HEK293 (cell line): ENCODE measurements around the gene OR1K1.
A peak's percentile ranks its signal among the peaks of the same experiment; 100 is the strongest.

Source experiments
- CTCF ChIA-PET: fragments of 350-600 bp; formaldehyde crosslinking; extraction: SDS; loops from one replicate; lab custom pipeline; 2021; ENCODE audit warnings: antibody characterized with exemption; lab: Yijun Ruan, JAX
- POLR2A ChIA-PET: fragments of 300-600 bp; formaldehyde crosslinking; extraction: SDS; loops from one replicate; lab custom pipeline; 2020; ENCODE audit warnings: antibody characterized with exemption, inconsistent platforms; lab: Yijun Ruan, JAX
- H3K27ac ChIP-seq: fragments of 200-500 bp; sonication (Bioruptor generic); 2 replicates; pipeline ENCODE4 v1.5.1; 2014; ENCODE audit warnings: low read depth, low read length, control low read depth, inconsistent platforms; ENCODE audit errors: extremely low read depth
- H3K36me3 ChIP-seq, 2 experiments: fragments of 200-500 bp in 1 of 2; sonication (Bioruptor generic) in 1 of 2; 1 replicate in 1 of 2; 2 replicates in 1 of 2; pipeline ENCODE4 v1.5.1; 2014 to 2017; ENCODE audit warnings: inconsistent platforms in 2 of 2, low read length in 2 of 2; ENCODE audit not compliant: control insufficient read depth in 2 of 2, insufficient read depth in 1 of 2
- H3K4me1 ChIP-seq: fragments of 200-500 bp; sonication (Bioruptor generic); 2 replicates; pipeline ENCODE4 v1.5.1; 2014; ENCODE audit warnings: mild to moderate bottlenecking, low read length, inconsistent platforms; ENCODE audit not compliant: control insufficient read depth, insufficient read depth
- H3K4me3 ChIP-seq: 2 replicates; pipeline ENCODE4 v1.5.1; 2011; ENCODE audit warnings: low read depth, mild to moderate bottlenecking, control low read depth, low read length, moderate library complexity
- H3K9me3 ChIP-seq: fragments of 200-500 bp; sonication (Bioruptor generic); 2 replicates; pipeline ENCODE4 v1.5.1; 2014; ENCODE audit warnings: low read depth, low read length, inconsistent platforms; ENCODE audit not compliant: control insufficient read depth, insufficient read depth
- PRDM10 ChIP-seq: fragments of 450-650 bp; formaldehyde crosslinking; IDR thresholded peaks from 2 replicates; pipeline ENCODE4 v1.5.1; 2016; ENCODE audit warnings: missing biosample characterization, missing genetic modification characterization
- PRDM2 ChIP-seq: fragments of 450-650 bp; formaldehyde crosslinking; IDR thresholded peaks from 2 replicates; pipeline ENCODE4 v1.5.1; 2016; ENCODE audit warnings: missing biosample characterization, missing genetic modification characterization, borderline replicate concordance
- ZBTB17 ChIP-seq: fragments of 450-650 bp; formaldehyde crosslinking; IDR thresholded peaks from 2 replicates; pipeline ENCODE4 v1.5.1; 2016; ENCODE audit warnings: missing biosample characterization, missing genetic modification characterization
- ZFP3 ChIP-seq: fragments of 450-650 bp; formaldehyde crosslinking; IDR thresholded peaks from 2 replicates; pipeline ENCODE4 v1.5.1; 2016; ENCODE audit warnings: low read depth, missing biosample characterization, missing genetic modification characterization
- ZNF133 ChIP-seq: fragments of 450-650 bp; formaldehyde crosslinking; IDR thresholded peaks from 2 replicates; pipeline ENCODE4 v1.5.1; 2016; ENCODE audit warnings: missing biosample characterization, missing genetic modification characterization
- ZNF202 ChIP-seq: fragments of 450-650 bp; formaldehyde crosslinking; IDR thresholded peaks from 2 replicates; pipeline ENCODE4 v1.5.1; 2016; ENCODE audit warnings: missing biosample characterization, missing genetic modification characterization, borderline replicate concordance
- ZNF24 ChIP-seq: fragments of 450-650 bp; formaldehyde crosslinking; IDR thresholded peaks from 2 replicates; pipeline ENCODE4 v1.5.1; 2016; ENCODE audit warnings: missing biosample characterization, missing genetic modification characterization
- ZNF280C ChIP-seq: fragments of 450-650 bp; formaldehyde crosslinking; IDR thresholded peaks from 2 replicates; pipeline ENCODE4 v1.5.1; 2016; ENCODE audit warnings: missing biosample characterization, missing genetic modification characterization
- ZNF341 ChIP-seq: fragments of 450-650 bp; formaldehyde crosslinking; IDR thresholded peaks from 2 replicates; pipeline ENCODE4; 2016; ENCODE audit warnings: low read depth, missing biosample characterization, missing genetic modification characterization
- ZNF473 ChIP-seq: fragments of 450-650 bp; formaldehyde crosslinking; IDR thresholded peaks from 2 replicates; pipeline ENCODE4 v1.5.1; 2017; ENCODE audit warnings: missing biosample characterization, missing genetic modification characterization
- ZNF48 ChIP-seq: fragments of 450-650 bp; formaldehyde crosslinking; IDR thresholded peaks from 2 replicates; pipeline ENCODE4 v1.5.1; 2016; ENCODE audit warnings: missing biosample characterization, missing genetic modification characterization
- ZNF514 ChIP-seq: fragments of 450-650 bp; formaldehyde crosslinking; IDR thresholded peaks from 2 replicates; pipeline ENCODE4 v1.5.1; 2016; ENCODE audit warnings: missing biosample characterization, missing genetic modification characterization
- ZNF645 ChIP-seq: fragments of 450-650 bp; formaldehyde crosslinking; IDR thresholded peaks from 2 replicates; pipeline ENCODE4; 2016; ENCODE audit warnings: missing biosample characterization, missing genetic modification characterization

Gene OR1K1

GRCh38 chr9:122841501-122841900 lies 41.6 kb downstream of the OR1K1 start (continued):
- TF ChIP-seq PRDM2 (tag by site-specific recombination) (no peak), ZNF514 (no peak), ZNF48 (no peak)
- TF ChIP-seq, all 188 proteins: peak for 0

GRCh38 chr9:122844137-122844536 lies 44.2 kb downstream of the OR1K1 start:
- H3K36me3 ChIP-seq, result peaks cover 0 to 42% of the 10 kb centered on the region in 2 experiments; a peak in 1 of 3 replicates
- POLR2A ChIA-PET, result interaction anchor here (1.3 kb wide), 1 partner anchor 16 kb away, joined by 3 read pairs; the partner anchor contains the start of gene PDCL
- CTCF ChIA-PET, result interaction anchor here (2.1 kb wide), 1 partner anchor 9 kb away, joined by 7 read pairs; no protein-coding TSS in a partner anchor
- H3K9me3 ChIP-seq, result no peaks in the 10 kb centered on the region
- H3K4me3 ChIP-seq, result no peak overlapping the region
- no peak for TF ChIP-seq ZFP3 (tag by site-specific recombination)
- no peak for TF ChIP-seq ZNF341 (tag by site-specific recombination)
- TF ChIP-seq PRDM10 (tag by site-specific recombination), result no peak
- no peak for TF ChIP-seq ZNF202 (tag by site-specific recombination)
- TF ChIP-seq ZNF280C, result no peak
- TF ChIP-seq ZBTB17 (tag by site-specific recombination), result no peak
- no peak for TF ChIP-seq ZNF24 (tag by site-specific recombination)
- no peak overlapping the region for H3K27ac ChIP-seq
- H3K4me1 ChIP-seq, result no peaks in the 10 kb centered on the region

GRCh38 chr9:122845116-122845515 lies 45.2 kb downstream of the OR1K1 start:
- no peaks in the 10 kb centered on the region for H3K9me3 ChIP-seq
- no peak overlapping the region for H3K27ac ChIP-seq
- H3K36me3 ChIP-seq, result peaks cover 0 to 52% of the 10 kb centered on the region in 2 experiments; a peak in 2 of 3 replicates
- TF ChIP-seq ZNF473 (tag by site-specific recombination) (no peak), ZNF645 (tag by site-specific recombination) (no peak), ZNF133 (tag by site-specific recombination) (0 out of 2 replicates have a peak, but pooled peaks have one; percentile 29)
- ChIA-PET POLR2A (interaction anchor here (1.3 kb wide), 1 partner anchor 17 kb away, joined by 3 read pairs; the partner anchor contains the start of gene PDCL), CTCF (interaction anchor here (2.1 kb wide), 1 partner anchor 10 kb away, joined by 7 read pairs; no protein-coding TSS in a partner anchor)
- no peak overlapping the region for H3K4me3 ChIP-seq
- H3K4me1 ChIP-seq, result no peaks in the 10 kb centered on the region
